GM18861 (cell line): ENCODE measurements around the gene CTXN3.
"Not testable (repeated sequence)": the region's sequence is repeated elsewhere in the genome, so short reads cannot be mapped to it uniquely, and the experiment has no call there.

ENCODE experiments used
- ATAC-seq: cut with Tn5 transposase; IDR thresholded peaks from one replicate; pipeline ENCODE4 v1.9.1; 2021; ENCODE audit not compliant: unreplicated experiment

CTXN3 gene

GRCh38 chr5:127650649-127651048 is 1.8 kb downstream of the CTXN3 start:
- ATAC-seq = no peak

GRCh38 chr5:127652952-127653611 is 4.2 kb downstream of the CTXN3 start:
- no peak for ATAC-seq

GRCh38 chr5:127656825-127657224 is 7.9 kb downstream of the CTXN3 start:
- no peak for ATAC-seq

GRCh38 chr5:127660047-127660733 is 11.3 kb downstream of the CTXN3 start:
- no peak for ATAC-seq

GRCh38 chr5:127664093-127664492 is 15.2 kb downstream of the CTXN3 start:
- no peak for ATAC-seq

- ATAC-seq = no peak
These were observed 16.8 kb downstream of the CTXN3 start for GRCh38 chr5:127665641-127666040.

GRCh38 chr5:127666043-127666716 is 17.3 kb downstream of the CTXN3 start:
- ATAC-seq = no peak

GRCh38 chr5:127667926-127668325 is 19.0 kb downstream of the CTXN3 start:
- no peak for ATAC-seq

GRCh38 chr5:127671218-127671617 is 22.3 kb downstream of the CTXN3 start:
- ATAC-seq = no peak

GRCh38 chr5:127673117-127673800 is 24.4 kb downstream of the CTXN3 start:
- ATAC-seq = no peak

- ATAC-seq = not testable (repeated sequence)
These were observed 28.1 kb downstream of the CTXN3 start for GRCh38 chr5:127676951-127677350.

- ATAC-seq = not testable (repeated sequence)
These were observed 30.9 kb downstream of the CTXN3 start for GRCh38 chr5:127679691-127680330.

GRCh38 chr5:127680595-127680994 is 31.7 kb downstream of the CTXN3 start:
- no peak for ATAC-seq

- ATAC-seq = no peak
These were observed 34.1 kb downstream of the CTXN3 start for GRCh38 chr5:127683008-127683407.

GRCh38 chr5:127684726-127685467 is 36.0 kb downstream of the CTXN3 start:
- ATAC-seq = no peak

GRCh38 chr5:127685662-127686061 is 36.8 kb downstream of the CTXN3 start:
- ATAC-seq = no peak

- ATAC-seq = no peak
These were observed 37.5 kb downstream of the CTXN3 start for GRCh38 chr5:127686424-127686823.

GRCh38 chr5:127694518-127695171 is 45.8 kb downstream of the CTXN3 start:
- ATAC-seq = no peak

- no peak for ATAC-seq
These were observed 46.5 kb downstream of the CTXN3 start for GRCh38 chr5:127695346-127695745.

GRCh38 chr5:127696683-127697082 is 47.8 kb downstream of the CTXN3 start:
- ATAC-seq = no peak
